ENCODE measurements around the gene IDI2.

Gene IDI2

DNA sequence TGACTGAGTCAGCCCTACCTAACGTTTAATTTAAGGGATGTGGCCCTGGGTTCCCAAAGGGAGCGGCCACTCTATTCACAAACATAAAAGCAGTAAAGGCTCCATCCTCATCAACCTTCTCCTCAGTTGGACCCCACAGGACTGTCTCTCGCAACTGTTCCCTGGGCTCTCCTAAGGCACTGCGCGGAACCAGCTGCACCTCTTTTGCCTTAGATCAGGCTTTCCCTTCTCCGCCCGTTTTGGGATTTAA is 38.1 kb downstream of the IDI2 start:
- in situ Hi-C loops (cut with HindIII; ENCODE audit: low sequenced_read_pairs), result loop anchor here (5.0 kb wide), 1 partner anchor 60 kb away; the partner anchor contains the start of gene IDI1

DNA sequence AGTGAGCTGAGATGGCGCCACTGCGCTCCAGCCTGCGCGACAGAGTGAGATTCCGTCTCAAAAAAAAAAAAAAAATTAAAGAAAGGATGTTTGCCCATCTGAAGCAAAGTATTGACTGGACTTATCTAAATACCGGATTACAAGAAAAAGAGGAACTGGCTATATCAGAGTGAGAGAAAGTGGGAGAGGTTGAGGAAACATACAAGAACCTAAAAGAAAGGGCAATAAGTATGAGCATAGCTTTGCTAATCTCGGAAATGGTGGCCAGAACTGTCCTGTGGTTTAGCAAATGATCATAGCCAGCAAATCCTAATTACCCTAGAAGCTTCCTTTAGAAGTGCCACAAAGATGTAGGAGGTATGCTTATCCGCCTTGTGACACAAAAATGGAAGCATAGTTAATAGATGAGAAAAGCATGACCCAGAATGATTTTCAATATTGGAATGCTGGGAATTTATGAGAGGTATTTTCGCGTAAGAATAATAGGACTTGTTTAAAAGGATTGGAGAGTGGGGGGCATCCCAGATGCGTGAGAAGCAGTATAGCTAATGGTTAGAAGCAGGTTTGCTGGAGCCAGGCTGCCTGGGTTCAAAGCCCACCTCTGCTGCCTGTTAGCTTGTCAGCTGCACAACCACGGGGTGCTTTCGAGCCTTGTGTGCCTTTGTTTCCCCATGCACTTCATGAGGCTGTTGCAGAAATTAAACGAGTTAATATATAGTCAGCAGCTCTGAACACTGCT is 38.6 kb downstream of the IDI2 start:
- DNase-seq (ENCODE audit: low read depth), result peak; percentile 57
- H3K4me3 ChIP-seq (ENCODE audit: low read depth, low read length), result peak overlapping the region; percentile 91
- TF ChIP-seq, protein P1, sequence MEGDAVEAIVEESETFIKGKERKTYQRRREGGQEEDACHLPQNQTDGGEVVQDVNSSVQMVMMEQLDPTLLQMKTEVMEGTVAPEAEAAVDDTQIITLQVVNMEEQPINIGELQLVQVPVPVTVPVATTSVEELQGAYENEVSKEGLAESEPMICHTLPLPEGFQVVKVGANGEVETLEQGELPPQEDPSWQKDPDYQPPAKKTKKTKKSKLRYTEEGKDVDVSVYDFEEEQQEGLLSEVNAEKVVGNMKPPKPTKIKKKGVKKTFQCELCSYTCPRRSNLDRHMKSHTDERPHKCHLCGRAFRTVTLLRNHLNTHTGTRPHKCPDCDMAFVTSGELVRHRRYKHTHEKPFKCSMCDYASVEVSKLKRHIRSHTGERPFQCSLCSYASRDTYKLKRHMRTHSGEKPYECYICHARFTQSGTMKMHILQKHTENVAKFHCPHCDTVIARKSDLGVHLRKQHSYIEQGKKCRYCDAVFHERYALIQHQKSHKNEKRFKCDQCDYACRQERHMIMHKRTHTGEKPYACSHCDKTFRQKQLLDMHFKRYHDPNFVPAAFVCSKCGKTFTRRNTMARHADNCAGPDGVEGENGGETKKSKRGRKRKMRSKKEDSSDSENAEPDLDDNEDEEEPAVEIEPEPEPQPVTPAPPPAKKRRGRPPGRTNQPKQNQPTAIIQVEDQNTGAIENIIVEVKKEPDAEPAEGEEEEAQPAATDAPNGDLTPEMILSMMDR (IDR thresholded peaks at IDR 0.05; ENCODE audit: low read depth, low read length, missing control alignments), result no peak
- in situ Hi-C loops (cut with HindIII; ENCODE audit: low sequenced_read_pairs), result loop anchor here (5.0 kb wide), 1 partner anchor 60 kb away; the partner anchor contains the start of gene IDI1

More for the DNA sequence above, 38.1 kb downstream of the IDI2 start:
- DNase-seq (ENCODE audit: low read depth), result no peak
- TF ChIP-seq, protein P1 (IDR thresholded peaks at IDR 0.05; ENCODE audit: low read depth, low read length, missing control alignments), result no peak
- peak overlapping the region; percentile 91 for H3K4me3 ChIP-seq (ENCODE audit: low read depth, low read length)

DNA sequence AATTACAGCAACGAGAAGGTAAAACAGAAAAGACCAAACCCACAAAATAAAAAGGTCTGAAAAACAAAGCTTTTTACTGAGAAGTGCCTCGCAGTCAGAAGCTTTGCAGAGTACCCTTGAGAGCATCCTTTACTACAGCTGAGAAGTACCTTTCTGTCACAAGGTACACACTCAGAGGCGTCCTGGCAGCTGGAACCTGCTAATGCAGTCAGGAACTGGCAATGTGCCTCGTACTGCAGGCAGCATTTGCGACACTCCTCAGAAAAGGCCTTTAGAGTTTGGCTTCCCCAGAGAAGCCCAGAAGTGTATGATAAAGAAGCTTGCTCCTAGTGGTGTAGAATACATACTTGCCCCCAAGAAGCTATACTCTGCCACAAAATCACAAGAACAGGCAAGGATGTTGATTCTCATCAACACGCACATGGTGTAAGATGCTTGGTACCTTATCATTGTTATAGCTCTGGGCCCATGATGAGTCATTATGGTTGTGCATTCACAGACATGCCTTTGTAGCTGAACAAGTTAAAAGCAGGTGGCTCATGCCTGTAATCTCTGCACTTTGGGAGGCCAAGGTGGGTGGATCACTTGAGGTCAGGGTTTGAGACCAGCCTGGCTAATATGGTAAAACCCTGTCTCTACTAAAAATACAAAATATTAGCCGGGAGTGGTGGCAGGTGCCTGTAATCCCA is 39.4 kb downstream of the IDI2 start:
- in situ Hi-C loops (cut with HindIII; ENCODE audit: low sequenced_read_pairs), result loop anchor here (5.0 kb wide), 1 partner anchor 61 kb away; the partner anchor contains the start of gene IDI1
- TF ChIP-seq, protein P1 (IDR thresholded peaks at IDR 0.05; ENCODE audit: low read depth, low read length, missing control alignments), result no peak
- no peak for DNase-seq (ENCODE audit: low read depth)
- no peak overlapping the region for H3K4me3 ChIP-seq (ENCODE audit: low read depth, low read length)

DNA sequence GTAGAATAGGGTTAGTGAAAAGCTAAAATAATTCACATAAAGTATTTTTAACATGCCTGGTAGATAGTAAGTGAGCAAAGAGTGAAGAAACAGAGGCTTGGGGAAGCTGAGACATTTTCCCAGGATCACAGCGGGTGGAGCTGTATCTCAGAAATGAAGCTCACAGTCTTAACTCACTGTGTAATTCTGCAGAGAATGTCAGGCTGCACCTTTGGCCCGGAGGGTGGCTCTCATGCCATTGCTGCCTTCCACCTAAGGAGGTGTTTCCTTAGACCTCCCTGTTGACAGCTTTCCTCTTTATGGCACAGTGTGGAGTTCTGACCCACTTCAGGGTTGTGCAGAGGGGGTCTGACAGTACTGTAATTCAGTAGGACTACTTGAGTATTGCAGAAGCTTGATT is 40.3 kb downstream of the IDI2 start:
- in situ Hi-C loops (cut with HindIII; ENCODE audit: low sequenced_read_pairs), result loop anchor here (5.0 kb wide), 1 partner anchor 62 kb away; the partner anchor contains the start of gene IDI1
- no peak overlapping the region for H3K4me3 ChIP-seq (ENCODE audit: low read depth, low read length)

DNA sequence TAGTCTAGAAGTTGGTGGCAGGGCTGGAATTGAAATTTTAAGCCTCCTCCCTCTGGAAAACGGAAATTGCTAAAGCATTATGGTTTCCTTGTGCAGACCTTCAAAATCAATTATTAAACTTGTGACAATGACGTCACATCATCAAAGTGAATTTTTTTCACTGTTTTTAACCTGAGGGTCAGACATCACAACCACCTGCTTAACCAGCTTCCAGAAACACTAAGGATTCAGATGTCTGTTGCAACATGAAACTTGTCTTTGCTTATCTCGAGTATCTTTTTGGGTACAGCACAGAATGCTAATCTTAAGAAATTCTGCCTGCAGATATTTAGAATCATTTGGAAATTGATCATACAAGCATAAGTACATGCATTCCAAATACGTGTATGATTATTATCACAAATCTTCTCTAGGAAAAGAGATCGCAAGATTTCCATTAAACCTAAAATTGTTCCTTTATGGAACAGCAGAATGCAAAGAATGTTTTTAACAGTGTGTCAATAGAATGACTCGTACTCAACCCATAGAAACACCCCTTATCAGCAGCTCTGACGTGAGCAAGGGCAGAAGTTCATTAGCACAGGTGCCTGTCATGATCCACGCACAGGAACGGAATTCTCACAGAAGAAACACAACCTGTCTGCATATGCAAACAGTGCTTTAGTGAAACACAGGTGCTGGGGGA is 41.5 kb downstream of the IDI2 start:
- TF ChIP-seq, protein P1 (IDR thresholded peaks at IDR 0.05; ENCODE audit: low read depth, low read length, missing control alignments), result no peak
- DNase-seq (ENCODE audit: low read depth), result no peak
- no peak overlapping the region for H3K4me3 ChIP-seq (ENCODE audit: low read depth, low read length)
- in situ Hi-C loops (cut with HindIII; ENCODE audit: low sequenced_read_pairs), result no loop called here

More for the DNA sequence above, 40.3 kb downstream of the IDI2 start:
- TF ChIP-seq, protein P1 (IDR thresholded peaks at IDR 0.05; ENCODE audit: low read depth, low read length, missing control alignments), result no peak
- DNase-seq (ENCODE audit: low read depth), result no peak

DNA sequence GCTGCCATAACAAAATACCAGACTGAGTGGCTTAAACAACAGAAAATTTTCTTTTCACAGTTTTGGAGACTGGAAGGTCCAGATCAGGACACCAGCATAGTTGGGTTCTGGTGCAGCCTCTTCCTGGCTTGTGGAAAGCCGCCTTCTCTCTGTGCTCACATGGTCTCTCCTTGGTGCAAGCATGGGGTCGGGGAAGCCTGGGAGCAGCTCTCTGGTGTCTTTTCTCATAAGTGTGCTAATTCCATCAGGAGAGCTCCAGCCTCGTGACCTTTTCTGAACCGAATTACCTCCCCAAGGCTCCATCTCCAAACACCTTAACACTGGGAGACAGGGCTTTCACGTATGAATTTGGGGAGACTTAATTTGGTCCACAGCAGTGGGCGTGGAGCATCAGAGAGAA is 42.3 kb downstream of the IDI2 start:
- in situ Hi-C loops (cut with HindIII; ENCODE audit: low sequenced_read_pairs), result no loop called here
- H3K4me3 ChIP-seq (ENCODE audit: low read depth, low read length), result no peak overlapping the region
- TF ChIP-seq, protein P1 (IDR thresholded peaks at IDR 0.05; ENCODE audit: low read depth, low read length, missing control alignments), result no peak
- no peak for DNase-seq (ENCODE audit: low read depth)
